HL-60/S4 treated with retinoic acid at 250 ng/mL for 4 days and 3 days (cell line): ENCODE data around the gene CWC25.
"Not testable (repeated sequence)": the region's sequence is repeated elsewhere in the genome, so short reads cannot be mapped to it uniquely, and the experiment has no call there.

Experiments used
- in situ Hi-C: fragments of 300-500 bp; cut with MboI; formaldehyde crosslinking; loops from 2 replicates; pipeline ENCODE4 v1.7.0; 2022; ENCODE audit warnings: low sequenced_read_pairs

The CWC25 gene

GRCh38 chr17:38790148-38790707 lies 34.9 kb downstream of the CWC25 start:
- in situ Hi-C loops = not testable (repeated sequence)

DNA sequence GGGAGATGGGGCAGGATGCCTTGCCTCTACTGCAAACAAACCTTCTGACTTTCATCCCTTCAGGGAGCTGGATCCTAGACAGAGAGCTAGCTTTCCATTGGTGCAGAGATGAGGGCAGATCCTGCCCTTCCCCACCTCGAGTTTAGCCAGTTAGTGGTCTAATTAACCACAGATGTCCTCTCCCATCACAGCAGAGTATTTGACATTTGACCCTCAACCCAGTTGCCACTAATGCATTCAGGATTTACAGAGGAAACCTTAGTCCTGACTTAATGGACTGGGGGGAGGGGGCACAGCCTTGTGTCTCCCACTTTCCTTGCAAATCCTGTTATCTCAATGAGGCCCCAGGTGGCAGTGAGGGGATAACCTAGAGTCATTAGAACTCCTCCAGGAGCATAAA lies 35.9 kb downstream of the CWC25 start:
- in situ Hi-C loops = no loop called here

DNA sequence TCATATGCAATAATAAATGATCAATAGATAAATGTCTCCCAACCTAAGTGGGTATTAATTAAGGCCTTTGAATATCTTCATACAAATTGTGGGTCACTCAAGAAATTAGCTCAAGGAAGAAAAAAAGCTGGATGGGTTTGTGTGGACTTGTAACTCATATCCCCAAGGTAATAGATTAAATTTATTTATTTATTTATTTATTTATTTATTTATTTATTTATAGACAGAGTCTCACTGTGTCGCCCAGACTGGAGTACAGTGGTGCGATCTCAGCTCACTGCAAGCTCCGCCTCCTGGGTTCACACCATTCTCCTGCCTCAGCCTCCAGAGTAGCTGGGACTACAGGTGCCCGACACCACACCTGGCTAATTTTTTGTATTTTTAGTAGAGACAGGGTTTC lies 37.1 kb downstream of the CWC25 start:
- in situ Hi-C loops = not testable (repeated sequence)

DNA sequence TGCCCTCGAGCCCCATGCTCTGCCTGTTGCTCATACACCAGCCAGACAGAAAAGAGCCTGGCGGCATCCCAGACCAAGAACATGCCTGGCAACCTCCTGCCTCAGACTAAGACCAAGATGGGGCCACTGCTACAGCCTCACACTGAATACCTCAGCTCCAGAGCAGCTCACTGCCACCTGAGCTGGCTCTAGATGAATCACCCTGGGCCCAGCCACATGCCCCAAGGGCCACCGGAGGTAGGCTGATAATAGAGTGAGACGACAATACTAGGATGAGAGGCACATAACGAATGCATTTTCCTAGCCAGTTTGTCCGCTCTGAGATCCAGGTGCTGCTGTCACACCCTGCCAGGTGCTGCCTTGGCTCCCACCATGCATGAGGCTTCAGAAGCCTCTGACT lies 38.7 kb downstream of the CWC25 start:
- in situ Hi-C loops = no loop called here

GRCh38 chr17:38783227-38783626 lies 41.9 kb downstream of the CWC25 start:
- in situ Hi-C loops = no loop called here

DNA sequence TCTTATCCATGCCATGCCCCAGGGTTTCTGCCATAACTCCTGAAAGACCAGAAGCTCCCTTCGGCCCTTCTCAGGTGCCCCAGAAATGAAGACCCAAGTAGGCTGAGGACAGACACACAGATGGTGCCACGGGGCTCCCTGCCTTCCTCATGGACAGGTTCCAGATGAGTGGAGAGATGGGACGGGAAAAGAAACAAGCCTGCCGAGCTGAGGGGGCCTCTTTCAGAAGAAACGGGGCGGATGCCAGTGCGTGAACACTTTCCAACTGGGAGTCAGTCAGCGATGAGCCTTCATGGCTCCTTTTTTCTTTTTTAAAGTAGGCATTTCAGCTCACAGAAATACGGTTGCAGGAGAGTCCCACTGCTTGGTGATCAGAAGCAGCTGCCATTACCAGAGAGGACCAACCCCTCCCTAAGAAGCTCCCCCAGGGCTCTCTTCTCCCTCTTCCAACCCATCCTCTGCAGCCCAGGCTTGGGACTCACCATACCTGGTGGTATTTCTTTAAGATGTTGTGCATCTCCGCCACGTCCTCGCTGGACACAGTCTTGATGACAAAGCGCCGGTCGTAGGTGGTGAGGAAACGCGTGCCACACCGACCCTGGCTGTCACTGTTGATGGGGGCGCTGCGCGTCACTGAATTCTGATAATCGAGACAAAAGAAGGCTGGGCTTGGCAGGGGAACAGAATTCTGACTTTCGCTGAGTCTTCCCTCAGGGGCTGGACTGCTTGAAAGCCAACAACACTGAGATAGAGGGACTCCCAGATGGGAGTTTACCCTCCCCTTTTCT lies 45.0 kb downstream of the CWC25 start:
- in situ Hi-C loops = no loop called here

DNA sequence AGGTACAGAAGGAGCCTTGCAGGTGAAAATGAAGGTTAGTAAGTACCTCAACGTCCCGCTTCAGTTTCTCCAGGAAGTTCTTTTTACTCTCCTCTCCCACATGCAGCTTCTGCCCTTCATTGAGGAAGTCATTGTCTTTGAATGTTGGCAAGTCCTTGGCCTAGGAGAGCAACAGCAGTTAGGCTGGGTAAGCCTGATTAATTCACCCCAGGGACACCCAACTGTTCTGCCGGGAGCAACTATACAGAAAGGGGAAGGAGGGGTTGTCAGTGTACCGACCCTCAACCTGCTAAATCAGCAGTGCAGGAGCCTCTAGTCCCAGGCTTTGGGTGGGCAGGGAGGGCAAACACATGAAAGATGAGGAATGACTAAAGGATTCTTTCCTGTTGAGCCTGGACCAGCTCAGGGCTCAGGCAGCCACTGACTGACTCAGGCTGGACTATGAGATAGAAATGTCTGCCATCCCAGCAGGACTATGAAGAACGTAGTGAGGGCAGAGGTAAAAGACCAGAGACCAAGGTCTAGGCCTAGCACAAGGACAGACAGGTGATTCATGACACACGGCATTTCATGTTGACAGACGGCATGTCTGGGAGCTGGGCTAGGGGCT lies 47.4 kb downstream of the CWC25 start:
- in situ Hi-C loops = no loop called here

DNA sequence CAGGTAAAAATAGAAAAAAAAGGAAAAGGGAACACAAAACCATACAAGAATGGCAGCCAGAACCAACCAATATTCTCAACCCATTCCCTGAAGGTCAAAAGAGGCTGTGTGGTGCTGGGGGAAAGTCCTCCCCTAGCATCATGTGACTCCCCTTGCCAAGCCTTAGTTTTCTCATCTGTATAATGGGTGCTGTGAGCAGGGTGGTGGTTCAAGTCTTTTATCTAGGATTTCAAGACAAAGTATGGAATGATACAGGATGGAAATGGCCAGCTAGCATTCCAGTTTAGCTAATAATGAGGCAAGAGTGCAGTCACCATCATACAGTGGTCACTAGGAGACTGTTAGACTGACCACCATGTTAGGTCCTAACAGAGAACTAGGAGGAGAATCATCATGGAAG lies 51.9 kb downstream of the CWC25 start:
- in situ Hi-C loops = no loop called here

GRCh38 chr17:38768417-38768816 lies 56.7 kb downstream of the CWC25 start:
- in situ Hi-C loops = no loop called here

- in situ Hi-C loops = no loop called here
Observed at GRCh38 chr17:38766341-38766740, 58.8 kb downstream of the CWC25 start.

GRCh38 chr17:38762231-38762630 lies 62.9 kb downstream of the CWC25 start:
- in situ Hi-C loops = no loop called here

GRCh38 chr17:38761612-38762011 lies 63.5 kb downstream of the CWC25 start:
- in situ Hi-C loops = no loop called here

DNA sequence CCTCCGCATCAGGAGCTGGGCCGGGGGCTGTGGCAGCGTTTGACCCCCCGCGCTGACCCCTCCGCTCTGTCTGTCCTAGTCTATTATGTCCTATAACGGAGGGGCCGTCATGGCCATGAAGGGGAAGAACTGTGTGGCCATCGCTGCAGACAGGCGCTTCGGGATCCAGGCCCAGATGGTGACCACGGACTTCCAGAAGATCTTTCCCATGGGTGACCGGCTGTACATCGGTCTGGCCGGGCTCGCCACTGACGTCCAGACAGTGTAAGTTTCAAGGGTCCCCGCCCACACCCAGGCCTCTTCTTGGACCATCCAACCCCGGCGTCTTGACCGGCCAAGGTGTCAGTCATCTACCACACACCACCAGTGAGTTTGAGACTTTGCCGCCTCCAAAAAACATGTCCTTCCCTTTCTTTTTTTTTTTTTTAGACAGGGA lies 72.0 kb downstream of the CWC25 start:
- in situ Hi-C loops = no loop called here

DNA sequence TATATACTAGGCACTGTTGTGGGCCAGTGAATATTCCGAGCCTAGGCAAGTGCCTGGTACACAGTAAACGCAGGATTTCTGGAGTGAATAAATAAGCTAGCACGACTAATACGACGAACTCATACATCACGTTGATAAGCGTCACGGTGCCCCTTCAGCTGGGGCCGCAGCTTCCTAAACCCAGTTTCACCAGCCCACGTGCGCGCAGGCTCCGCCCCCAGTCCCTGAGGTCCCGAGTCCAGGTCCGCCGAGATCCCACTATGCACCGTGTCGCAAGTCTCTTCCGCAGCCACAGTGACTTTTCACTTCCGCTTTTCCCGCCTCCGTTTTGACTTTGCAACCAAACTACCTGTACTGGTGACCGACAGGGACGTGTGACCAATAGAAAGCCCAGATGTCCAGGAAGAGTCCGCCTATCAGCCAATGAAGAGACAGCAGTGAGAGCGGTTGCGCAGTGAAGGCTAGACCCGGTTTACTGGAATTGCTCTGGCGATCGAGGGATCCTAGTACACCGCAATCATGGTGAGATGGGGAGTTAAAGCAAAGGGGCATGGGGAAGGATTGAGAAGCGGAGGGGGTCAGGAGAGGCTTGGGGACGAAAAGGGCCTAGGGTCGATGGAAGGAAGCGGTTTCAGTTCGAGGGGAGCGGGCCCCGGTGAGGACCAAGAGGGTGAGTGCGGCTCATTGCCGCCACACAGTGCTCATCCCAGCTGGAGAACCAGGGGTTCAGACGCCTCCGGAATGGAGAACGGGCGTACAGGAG lies 72.6 kb downstream of the CWC25 start, which contains the start of gene PSMB3:
Gene PSMB3, plus strand, starts transcription at position 434 of the 763 bp plus-strand sequence. Its CDS starts 86 bp downstream, at position 520.
- in situ Hi-C loops = no loop called here

DNA sequence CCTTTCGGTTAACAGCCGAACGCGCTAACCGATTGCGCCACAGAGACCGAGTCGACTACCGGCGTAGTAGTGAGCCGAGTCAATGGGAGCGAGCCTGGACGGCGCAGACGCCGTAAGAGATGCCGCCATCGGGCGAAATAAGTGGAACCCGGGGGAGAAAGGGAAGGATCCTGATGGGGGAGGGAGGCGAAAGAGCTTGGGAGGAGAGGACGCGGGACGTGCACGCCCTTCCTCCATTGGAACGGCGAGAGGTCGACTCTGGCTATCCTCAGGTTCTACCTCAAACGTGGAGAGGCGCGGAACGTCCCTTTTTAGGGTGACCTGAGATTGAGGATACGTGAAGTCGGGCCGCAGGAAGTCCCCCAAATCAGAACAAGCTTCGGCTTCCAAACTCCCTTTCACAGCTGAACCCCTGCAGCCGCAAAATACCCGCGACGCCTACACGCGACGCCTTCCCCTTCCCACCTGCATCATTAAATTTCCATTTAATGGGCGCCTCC lies 73.3 kb downstream of the CWC25 start:
- in situ Hi-C loops = no loop called here

- in situ Hi-C loops = no loop called here
Observed at GRCh38 chr17:38751144-38751807, 73.8 kb downstream of the CWC25 start.
